GM06990 (cell line): Measurements from ENCODE around the gene BCL2A1.
"Not testable (repeated sequence)": the region's sequence is repeated elsewhere in the genome, so short reads cannot be mapped to it uniquely, and the experiment has no call there.

Source experiments
- DNase-seq: peaks from one replicate; pipeline ENCODE4 v3.0.0-alpha.2; 2011; ENCODE audit not compliant: insufficient read length; ENCODE audit errors: extremely low read depth
- H3K27me3 ChIP-seq: replicated peaks from 2 replicates; pipeline ENCODE4 v1.6.0; 2011; ENCODE audit warnings: low read length; ENCODE audit not compliant: control insufficient read depth, insufficient read depth
- H3K36me3 ChIP-seq: 2 replicates; pipeline ENCODE4 v1.5.1; 2011; ENCODE audit warnings: low read length; ENCODE audit not compliant: control insufficient read depth, insufficient read depth
- H3K4me3 ChIP-seq: replicated peaks from 2 replicates; pipeline ENCODE4 v1.5.1; 2011; ENCODE audit warnings: low read depth, mild to moderate bottlenecking, control low read depth, low read length
- TF ChIP-seq, protein P1 (sequence below): IDR thresholded peaks from 2 replicates; pipeline ENCODE4 v1.5.1; 2011; ENCODE audit warnings: low read length, control low read depth, mild to moderate bottlenecking, inconsistent platforms; ENCODE audit not compliant: insufficient read depth, poor library complexity, severe bottlenecking

Gene BCL2A1

DNA sequence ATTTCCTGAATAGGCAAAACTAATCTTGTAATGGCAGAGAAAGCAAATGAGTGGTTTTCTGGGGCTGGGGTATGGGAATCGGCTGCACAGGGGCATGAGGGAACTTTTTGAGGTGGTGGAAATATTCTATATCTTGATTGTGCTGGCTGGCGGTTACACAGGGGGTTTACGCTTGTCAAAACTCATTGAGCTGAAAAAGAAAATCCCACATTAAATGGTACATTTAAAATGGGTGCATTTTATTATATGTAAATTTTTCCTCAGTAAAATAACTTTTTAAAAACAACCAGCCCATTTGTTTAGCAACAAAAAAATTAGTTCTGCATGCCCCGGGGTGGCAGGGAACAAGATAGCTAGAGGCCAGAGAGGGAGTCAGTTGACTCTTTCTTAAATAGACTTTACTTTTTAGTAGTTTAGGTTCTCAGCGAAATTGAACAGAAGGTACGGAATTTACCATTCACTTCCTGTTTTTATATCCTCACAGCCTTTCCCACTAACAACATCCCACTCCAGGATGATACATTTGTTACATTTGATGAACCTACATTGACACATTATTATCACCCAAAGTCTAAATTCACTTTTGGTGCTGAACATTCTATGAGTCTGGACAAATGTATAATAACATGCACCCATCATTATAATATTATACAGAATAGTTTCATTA, 41.2 kb upstream of the BCL2A1 start:
- Histone ChIP-seq H3K27me3 (no peaks in the 10 kb centered on the region), H3K36me3 (no peaks in the 10 kb centered on the region), H3K4me3 (no peak overlapping the region; the same call in 1 of the 2 replicates)
- no peak for DNase-seq
- TF ChIP-seq, protein P1, sequence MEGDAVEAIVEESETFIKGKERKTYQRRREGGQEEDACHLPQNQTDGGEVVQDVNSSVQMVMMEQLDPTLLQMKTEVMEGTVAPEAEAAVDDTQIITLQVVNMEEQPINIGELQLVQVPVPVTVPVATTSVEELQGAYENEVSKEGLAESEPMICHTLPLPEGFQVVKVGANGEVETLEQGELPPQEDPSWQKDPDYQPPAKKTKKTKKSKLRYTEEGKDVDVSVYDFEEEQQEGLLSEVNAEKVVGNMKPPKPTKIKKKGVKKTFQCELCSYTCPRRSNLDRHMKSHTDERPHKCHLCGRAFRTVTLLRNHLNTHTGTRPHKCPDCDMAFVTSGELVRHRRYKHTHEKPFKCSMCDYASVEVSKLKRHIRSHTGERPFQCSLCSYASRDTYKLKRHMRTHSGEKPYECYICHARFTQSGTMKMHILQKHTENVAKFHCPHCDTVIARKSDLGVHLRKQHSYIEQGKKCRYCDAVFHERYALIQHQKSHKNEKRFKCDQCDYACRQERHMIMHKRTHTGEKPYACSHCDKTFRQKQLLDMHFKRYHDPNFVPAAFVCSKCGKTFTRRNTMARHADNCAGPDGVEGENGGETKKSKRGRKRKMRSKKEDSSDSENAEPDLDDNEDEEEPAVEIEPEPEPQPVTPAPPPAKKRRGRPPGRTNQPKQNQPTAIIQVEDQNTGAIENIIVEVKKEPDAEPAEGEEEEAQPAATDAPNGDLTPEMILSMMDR, result no peak

DNA sequence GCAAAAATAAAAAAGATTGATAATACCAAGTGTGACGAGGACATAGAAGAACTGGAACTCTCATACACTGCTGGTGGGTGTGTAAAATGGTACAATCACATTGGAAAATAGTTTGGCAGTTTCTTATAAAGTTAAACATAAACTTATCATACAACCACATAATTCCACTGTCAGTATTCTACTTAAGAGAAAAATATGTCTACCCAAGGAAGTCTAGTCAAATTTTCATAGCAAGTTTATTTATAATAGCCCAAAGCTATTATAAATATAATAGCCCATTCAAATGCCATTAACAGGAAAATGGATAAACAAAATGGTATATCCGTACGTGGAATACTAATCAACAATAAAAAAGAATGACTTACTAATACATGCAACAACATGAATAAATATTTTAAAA, 40.6 kb upstream of the BCL2A1 start:
- Histone ChIP-seq H3K4me3 (no peak overlapping the region), H3K36me3 (no peaks in the 10 kb centered on the region), H3K27me3 (no peaks in the 10 kb centered on the region)
- TF ChIP-seq, protein P1, result no peak
- DNase-seq, result no peak

DNA sequence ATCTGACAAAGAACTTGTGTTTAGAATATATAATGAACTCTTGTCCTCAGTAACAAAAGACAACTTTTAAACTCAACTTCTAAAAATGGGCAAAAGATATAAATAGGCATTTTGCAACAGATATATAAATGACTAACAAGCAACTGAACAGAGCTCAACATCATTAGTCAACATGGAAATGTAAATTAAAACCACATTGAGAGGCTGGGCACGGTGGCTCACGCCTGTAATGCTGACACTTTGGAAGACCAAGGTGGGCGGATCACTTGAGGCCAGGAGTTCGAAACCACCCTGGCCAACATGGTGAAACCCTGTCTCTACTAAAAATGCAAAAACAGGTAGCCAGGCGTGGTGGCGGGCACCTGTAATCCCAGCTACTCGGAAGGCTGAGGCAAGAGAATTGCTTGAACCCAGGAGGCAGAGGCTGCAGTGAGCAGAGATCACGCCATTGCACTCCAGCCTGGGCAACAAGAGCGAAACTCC, 40.1 kb upstream of the BCL2A1 start:
- peak; percentile 83 for DNase-seq
- not testable (repeated sequence) for H3K27me3 ChIP-seq

DNA sequence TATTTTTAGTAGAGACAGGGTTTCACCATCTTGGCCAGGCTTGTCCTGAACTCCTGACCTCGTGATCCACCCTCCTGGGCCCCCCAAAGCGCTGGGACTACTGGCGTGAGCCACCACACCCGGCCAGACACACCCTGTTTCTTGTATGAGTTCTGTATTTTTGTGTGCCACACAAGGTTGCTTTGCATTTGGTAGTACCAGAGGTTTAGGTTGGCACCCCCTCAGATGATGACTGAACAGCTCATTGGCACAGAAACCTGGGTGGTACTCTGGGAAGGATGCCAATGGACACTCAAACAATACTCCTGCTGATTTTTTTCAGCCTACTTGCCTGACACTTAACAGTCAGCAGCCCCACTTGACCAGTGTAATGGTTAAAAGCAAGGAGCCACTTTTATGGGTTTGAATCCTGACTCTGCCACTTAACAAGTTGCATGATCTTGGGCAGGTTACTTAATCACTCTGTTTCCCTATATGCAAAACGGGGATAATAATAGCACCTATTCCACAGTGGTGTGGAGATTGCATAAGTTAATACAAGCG, 39.2 kb upstream of the BCL2A1 start:
- Histone ChIP-seq H3K36me3 (no peaks in the 10 kb centered on the region), H3K27me3 (no peaks in the 10 kb centered on the region), H3K4me3 (no peak overlapping the region)
- DNase-seq, result peak; percentile 68
- TF ChIP-seq, protein P1, result no peak

More for the DNA sequence above, 40.1 kb upstream of the BCL2A1 start:
- H3K4me3 ChIP-seq, H3K36me3 ChIP-seq: not testable (repeated sequence)

DNA sequence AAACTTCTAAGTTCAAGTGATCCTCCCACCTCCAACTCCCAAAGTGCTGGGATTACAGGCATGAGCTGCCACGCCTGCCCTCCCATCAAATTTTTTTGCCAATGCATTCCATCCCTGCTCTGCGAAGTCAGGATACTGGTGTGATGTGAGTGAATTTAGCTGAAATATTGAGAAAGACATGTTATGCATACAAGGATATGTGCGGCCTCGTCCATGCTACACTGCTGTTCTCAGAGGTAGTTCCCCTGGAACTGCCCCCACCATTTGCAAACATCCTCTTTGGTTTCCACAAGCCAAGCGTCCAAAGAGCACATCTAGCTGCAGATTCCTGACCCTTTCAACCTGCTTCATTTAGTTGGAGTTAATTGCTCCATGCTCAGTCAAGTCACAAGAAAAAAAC, 36.5 kb upstream of the BCL2A1 start:
- no peak for DNase-seq
- Histone ChIP-seq H3K36me3 (no peaks in the 10 kb centered on the region; the same call in 1 of the 2 replicates), H3K4me3 (no peak overlapping the region), H3K27me3 (no peaks in the 10 kb centered on the region)
- TF ChIP-seq, protein P1, result no peak

DNA sequence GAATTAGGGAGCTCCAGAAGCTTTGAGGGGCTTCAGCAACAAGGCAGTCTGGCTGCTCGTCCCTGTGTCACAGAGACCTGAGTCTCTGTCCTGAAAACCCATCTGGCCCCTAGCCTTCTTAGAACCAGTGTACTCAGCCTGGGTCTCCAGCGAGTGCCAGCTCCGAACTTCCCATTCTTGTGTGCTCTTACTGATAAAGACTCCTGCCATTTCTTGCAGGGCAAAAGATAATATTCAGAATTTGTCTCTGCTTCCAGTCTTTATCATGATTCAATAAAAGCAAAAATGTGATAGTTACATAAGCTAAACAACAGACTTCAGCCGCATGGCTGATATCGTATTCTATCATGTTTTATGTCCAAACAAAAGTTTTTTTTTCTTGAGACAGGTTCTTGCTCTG, 36.0 kb upstream of the BCL2A1 start:
- no peaks in the 10 kb centered on the region; the same call in 1 of the 2 replicates for H3K36me3 ChIP-seq
- no peaks in the 10 kb centered on the region for H3K27me3 ChIP-seq
- TF ChIP-seq, protein P1, result no peak
- no peak overlapping the region for H3K4me3 ChIP-seq
- DNase-seq, result no peak
